Right ventricle myocardium inferior (tissue), 1 donor: Measurements from ENCODE around the gene RHOD. TPM values are rescaled to one million over a fixed set of nuclear protein-coding genes. Genes with fewer than 3 reads are reported as not detected.

Experiments
- ATAC-seq: fragments of 200-7000 bp; cut with Tn5 transposase; one replicate; pipeline ENCODE4 v1.9.1; 2020; ENCODE audit warnings: mild to moderate bottlenecking, moderate library complexity
- DNase-seq: peaks from one replicate; pipeline ENCODE4 v3.0.0; 2021; ENCODE audit errors: missing footprints
- intact Hi-C: fragments of 100-400 bp; cut with DNase I; formaldehyde crosslinking; loops from one replicate; pipeline ENCODE4 v1.11.0; 2022
- total RNA-seq: library from RNA; stranded (reverse); fragmentation: NEBNext Ultra II Directional; extraction: Animal tissue kit (Norgen Biotek cat#: 25700); gene quantifications from one replicate; pipeline ENCODE4 v1.2.1, GENCODE V29; 2021
- donor health status: DM: no; HTN: yes; CAD: no; lungs with severe emphysema.

RHOD gene
- total RNA-seq, 1 donor from 2014 or later, result 62.5 TPM

GRCh38 chr11:67098799-67099429 lies 42.3 kb downstream of the RHOD start:
- ATAC-seq, result peak; percentile 92
- intact Hi-C loops, result loop anchor here (5.0 kb wide), 1 partner anchor 68 kb away; no protein-coding TSS in a partner anchor
- DNase-seq, result no peak

DNA sequence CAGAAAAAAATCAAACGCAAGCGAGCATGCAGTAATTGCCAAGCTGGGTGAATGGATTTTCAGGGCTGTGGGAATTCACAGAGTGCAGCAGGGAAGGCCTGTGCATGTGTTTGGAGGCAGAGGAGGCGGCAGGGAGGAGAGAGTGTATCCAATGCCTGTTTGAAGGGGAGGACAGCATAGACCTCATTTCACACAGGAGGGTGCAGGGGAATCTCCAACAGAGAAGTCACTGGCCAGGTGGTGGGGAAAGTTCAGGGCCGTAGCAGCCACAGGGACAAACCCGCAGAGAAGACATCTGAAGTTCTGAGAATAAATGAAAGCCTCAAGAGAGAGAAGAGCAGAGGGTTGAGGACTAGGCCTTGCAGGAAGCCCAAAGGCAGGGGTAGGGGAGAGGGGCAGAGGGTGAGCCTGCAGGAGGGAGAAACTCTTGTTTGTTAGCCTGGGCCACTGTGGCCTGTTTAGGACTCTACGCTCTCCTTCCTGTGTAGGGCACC lies 43.2 kb downstream of the RHOD start:
- ATAC-seq (no peak), DNase-seq (no peak)
- intact Hi-C loops, result loop anchor here (5.0 kb wide), 1 partner anchor 67 kb away; no protein-coding TSS in a partner anchor

DNA sequence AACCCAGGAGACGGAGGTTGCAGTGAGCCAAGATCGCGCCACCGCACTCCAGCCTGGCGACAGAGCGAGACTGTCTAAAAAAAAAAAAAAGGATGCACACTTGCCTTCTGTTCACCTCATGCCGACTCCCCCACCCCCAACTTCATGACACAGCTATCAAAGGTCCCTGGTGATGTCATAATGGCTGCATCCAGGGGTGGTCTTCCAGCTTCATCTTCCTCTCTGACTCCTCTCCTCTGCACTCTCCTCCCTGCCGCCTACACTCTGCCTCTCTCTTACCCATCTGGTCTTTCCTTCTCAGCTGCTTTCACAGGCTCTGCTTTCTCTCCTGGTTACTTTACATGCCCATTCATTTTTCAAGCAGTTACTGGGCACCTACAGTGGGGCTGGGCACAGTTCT lies 46.0 kb downstream of the RHOD start:
- intact Hi-C loops, result no loop called here
- DNase-seq (no peak), ATAC-seq (no peak)

GRCh38 chr11:67105964-67106363 lies 49.3 kb downstream of the RHOD start:
- no peak for ATAC-seq
- no peak for DNase-seq
- intact Hi-C loops, result no loop called here

DNA sequence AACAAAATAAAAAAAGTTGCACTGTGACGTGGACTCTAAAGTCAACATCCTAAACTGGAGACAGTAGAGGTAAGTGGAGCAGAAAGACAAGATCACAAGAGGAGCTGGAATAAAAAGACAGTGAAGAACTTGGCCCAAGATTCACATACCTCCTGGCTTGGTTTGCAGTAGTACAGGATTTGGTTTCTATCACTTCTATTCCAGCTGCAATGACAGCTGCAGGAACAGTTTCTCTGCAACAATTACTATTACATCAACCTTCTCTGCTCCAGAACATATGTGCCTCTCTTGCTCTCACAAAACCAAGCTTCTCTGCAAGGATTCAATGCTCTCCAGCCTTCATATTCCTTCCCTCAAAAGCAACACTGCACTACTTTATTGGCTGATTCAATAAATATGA lies 54.6 kb downstream of the RHOD start:
- intact Hi-C loops, result no loop called here
- DNase-seq (no peak), ATAC-seq (peak; percentile 30)

GRCh38 chr11:67113231-67113721 lies 56.6 kb downstream of the RHOD start:
- ATAC-seq, result no peak
- no peak for DNase-seq
- intact Hi-C loops, result no loop called here

GRCh38 chr11:67114275-67114896 lies 57.7 kb downstream of the RHOD start:
- intact Hi-C loops, result no loop called here
- ATAC-seq (no peak), DNase-seq (no peak)

DNA sequence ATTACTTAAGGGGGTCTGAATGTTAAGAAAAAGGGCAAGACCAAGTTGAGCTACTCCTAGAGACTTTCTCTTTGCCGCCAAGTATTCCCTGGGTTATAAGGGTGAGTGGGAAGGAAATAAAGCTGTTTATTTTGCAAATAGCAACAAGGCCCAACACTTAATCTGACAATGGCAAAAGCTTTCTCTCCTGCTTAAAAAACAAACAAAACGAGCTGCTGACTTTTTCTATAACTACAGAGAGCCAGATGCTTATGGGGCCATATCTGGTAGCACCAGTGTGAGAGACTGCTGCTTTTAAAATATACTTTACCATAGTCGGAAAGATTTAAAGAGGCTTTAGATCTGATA lies 60.1 kb downstream of the RHOD start:
- intact Hi-C loops, result no loop called here
- no peak for ATAC-seq
- no peak for DNase-seq

DNA sequence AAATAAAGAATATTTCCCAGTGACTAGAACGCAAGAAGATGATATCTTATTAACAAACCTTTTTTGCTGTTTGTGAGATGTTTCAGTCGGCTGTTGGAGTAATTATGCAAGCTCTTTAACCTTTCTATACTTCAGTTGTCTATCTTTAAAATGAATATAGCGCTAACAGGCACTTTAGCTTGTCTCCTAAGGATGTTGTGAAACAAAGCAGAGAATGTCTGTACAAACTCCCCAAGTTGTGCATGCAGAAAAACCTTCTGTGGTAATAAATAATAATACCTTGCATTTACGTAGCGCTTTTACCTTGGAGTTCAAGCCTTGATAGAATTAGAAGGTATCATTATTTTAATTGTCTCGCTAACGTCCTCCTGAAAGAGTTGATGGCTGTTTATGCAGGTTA lies 60.5 kb downstream of the RHOD start:
- intact Hi-C loops, result no loop called here
- DNase-seq (no peak), ATAC-seq (no peak)

DNA sequence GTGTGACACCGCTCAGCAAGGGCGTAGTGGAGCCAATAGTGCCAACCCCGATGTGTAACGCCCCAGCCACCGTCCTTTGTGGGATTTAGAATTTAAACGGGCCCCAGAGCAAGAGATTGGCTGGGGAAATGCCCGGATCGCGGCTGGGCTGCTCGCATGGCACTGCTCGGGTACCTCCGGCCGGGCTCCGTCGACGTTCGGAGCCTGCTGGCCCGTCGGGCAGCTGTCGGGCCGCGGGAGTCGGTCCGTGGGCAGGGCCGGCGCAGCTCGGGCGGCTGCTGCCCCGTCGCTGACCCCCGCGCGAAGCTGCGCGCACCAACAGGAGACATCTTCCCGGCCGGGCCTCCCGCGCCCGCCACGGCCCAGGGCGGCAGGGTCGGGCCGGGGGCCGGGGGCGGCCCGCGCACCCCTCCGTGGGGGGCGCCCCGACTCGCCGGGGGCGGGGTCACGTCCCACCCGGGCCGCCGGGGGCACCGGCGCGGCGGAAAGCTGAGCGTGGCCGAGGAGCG lies 61.1 kb downstream of the RHOD start:
- ATAC-seq, result no peak
- intact Hi-C loops, result no loop called here

GRCh38 chr11:67118181-67118766 lies 61.6 kb downstream of the RHOD start:
- ATAC-seq (peak; percentile 1), DNase-seq (peak; percentile 74)
- intact Hi-C loops, result no loop called here

More for the DNA sequence above, 61.1 kb downstream of the RHOD start:
- no peak for DNase-seq

GRCh38 chr11:67118801-67119584 lies 62.3 kb downstream of the RHOD start, which contains the start of gene KDM2A:
TSS of gene KDM2A (plus strand) at chr11:67119263. CDS start at chr11:67121317, 2,054 bp downstream.
- DNase-seq (peak; percentile 100), ATAC-seq (peak; percentile 94)
- intact Hi-C loops, result no loop called here

- DNase-seq (no peak), ATAC-seq (no peak)
- intact Hi-C loops, result no loop called here
Observed at GRCh38 chr11:67119585-67120391, 63.1 kb downstream of the RHOD start.

DNA sequence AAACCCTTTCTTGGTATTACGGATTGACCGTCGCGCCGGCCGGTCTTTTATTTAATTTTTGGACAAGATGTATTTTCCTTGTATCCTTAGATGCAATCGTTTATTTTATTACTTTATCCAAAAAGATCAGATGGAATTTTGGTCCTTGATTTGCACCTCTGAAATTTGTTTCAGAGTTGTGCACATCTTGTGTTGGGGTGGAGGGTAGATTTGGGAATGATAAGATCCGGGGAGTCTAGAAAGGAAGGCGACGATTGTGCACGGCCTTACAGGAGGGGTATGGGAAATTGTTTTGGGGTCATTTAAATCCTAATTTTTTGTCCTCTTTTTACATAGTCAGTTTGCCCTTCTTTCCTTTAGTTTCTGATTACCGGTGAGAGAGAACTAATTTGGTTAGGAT lies 63.8 kb downstream of the RHOD start:
- intact Hi-C loops, result no loop called here
- ATAC-seq (no peak), DNase-seq (no peak)

DNA sequence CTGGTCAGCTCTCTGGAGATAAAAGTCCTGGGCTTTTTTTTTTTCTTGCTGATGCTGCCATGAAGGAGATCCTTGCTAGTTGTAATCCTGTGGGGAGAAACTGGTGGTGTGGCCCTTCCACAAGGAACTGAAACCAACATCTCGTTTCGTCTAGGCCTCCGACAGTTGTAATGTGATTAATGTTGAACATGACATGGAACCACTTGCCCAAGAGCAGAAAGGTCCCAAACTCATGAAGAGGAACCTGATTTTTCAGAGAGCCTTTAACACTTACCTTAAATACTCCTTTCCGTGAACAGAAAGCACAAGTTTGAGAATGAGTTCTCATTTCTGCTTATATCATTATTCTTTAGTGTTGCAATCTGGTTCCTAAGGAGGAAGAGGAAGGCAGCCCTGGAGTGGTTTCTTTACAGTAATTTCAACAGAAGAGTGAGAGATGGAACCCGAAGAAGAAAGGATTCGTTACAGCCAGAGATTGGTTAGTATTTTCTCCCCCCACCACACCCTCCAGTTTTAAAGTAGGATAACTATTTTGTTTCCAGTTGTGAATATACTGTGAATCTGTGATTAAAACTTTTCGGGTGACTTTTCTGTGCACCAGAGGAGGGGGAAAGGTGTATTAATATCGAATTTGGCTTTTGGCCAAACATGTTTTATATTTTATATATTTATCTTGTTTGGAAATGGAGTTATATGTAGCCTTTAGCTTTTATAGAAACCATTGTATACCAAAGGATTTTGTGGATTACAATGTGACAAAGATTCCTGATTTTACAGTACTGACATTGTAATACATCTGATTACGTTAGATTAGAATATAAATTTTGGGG lies 64.4 kb downstream of the RHOD start:
- intact Hi-C loops, result no loop called here
- no peak for ATAC-seq
- no peak for DNase-seq
